ENCODE results near the gene NUMA1. TPM values are rescaled to one million over a fixed set of nuclear protein-coding genes. Genes with fewer than 3 reads are reported as not detected.
A peak's percentile ranks its signal among the peaks of the same experiment; 100 is the strongest.

NUMA1 gene
- total RNA-seq, 1 donor from 2014 or later, result 289 TPM

GRCh38 chr11:72114570-72114969, 34.2 kb upstream of the NUMA1 start:
- H3K27ac ChIP-seq, result no peak overlapping the region
- intact Hi-C loops (cut with DNase I), result loop anchor here (5.0 kb wide), 1 partner anchor 318 kb away; the partner anchor contains the start of gene CLPB
- DNase-seq (ENCODE audit: low spot score in 2 of 2), result no peak
- no peak for TF ChIP-seq CTCF (IDR thresholded peaks at IDR 0.05)
- H3K9me3 ChIP-seq, result no peaks in the 10 kb centered on the region
- no peak overlapping the region for H3K4me3 ChIP-seq
- no peaks in the 10 kb centered on the region for H3K36me3 ChIP-seq
- peaks cover 3 to 10% of the 10 kb centered on the region in 2 donors for H3K4me1 ChIP-seq
- H3K27me3 ChIP-seq, result no peaks in the 10 kb centered on the region

- H3K27me3 ChIP-seq, result no peaks in the 10 kb centered on the region
- peak overlapping the region; percentile 95 to 97 for H3K27ac ChIP-seq
- intact Hi-C loops (cut with DNase I), result loop anchor here (1.0 to 5.0 kb wide), 7 partner anchors 10 to 326 kb away; partner anchors contain the start of genes CLPB, LAMTOR1, LRRC51 and NUMA1
- TF ChIP-seq CTCF (IDR thresholded peaks at IDR 0.05), result no peak
- H3K4me1 ChIP-seq, result peaks cover 3 to 10% of the 10 kb centered on the region in 2 donors
- H3K9me3 ChIP-seq, result no peaks in the 10 kb centered on the region
- H3K4me3 ChIP-seq, result peak overlapping the region; percentile 69 to 77
- no peaks in the 10 kb centered on the region for H3K36me3 ChIP-seq
- no peak for DNase-seq (ENCODE audit: low spot score in 2 of 2)
Observed at GRCh38 chr11:72112978-72113808, 32.9 kb upstream of the NUMA1 start.

- Histone ChIP-seq H3K4me3 (peak within 1 kb of the TSS; percentile 69 to 77), H3K36me3 (no peaks in the 10 kb centered on the region), H3K27me3 (no peaks in the 10 kb centered on the region), H3K9me3 (no peaks in the 10 kb centered on the region), H3K4me1 (peaks cover 3 to 10% of the 10 kb centered on the region in 2 donors), H3K27ac (peak within 1 kb of the TSS; percentile 95 to 97)
- intact Hi-C loops (cut with DNase I), result loop anchor here (1.0 to 5.0 kb wide), 7 partner anchors 9 to 326 kb away; partner anchors contain the start of genes CLPB, LAMTOR1, LRRC51 and NUMA1
- peak; percentile 98 to 100 for DNase-seq (ENCODE audit: low spot score in 2 of 2)
- TF ChIP-seq CTCF (IDR thresholded peaks at IDR 0.05), result no peak
Observed at GRCh38 chr11:72112143-72112977, 32.0 kb upstream of the NUMA1 start, which contains the start of gene ANAPC15. ANAPC15 (minus strand) TSS chr11:72112695; CDS start chr11:72111276, 1,419 bp downstream.

- no peak for DNase-seq (ENCODE audit: low spot score in 2 of 2)
- no peak for TF ChIP-seq CTCF (IDR thresholded peaks at IDR 0.05)
- Histone ChIP-seq H3K4me1 (peaks cover 3 to 10% of the 10 kb centered on the region in 2 donors), H3K4me3 (peak overlapping the region; percentile 69 to 77), H3K27me3 (no peaks in the 10 kb centered on the region), H3K27ac (peak overlapping the region; percentile 95 to 97), H3K36me3 (no peaks in the 10 kb centered on the region), H3K9me3 (no peaks in the 10 kb centered on the region)
- intact Hi-C loops (cut with DNase I), result loop anchor here (1.0 to 5.0 kb wide), 7 partner anchors 8 to 325 kb away; partner anchors contain the start of genes CLPB, LAMTOR1, LRRC51 and NUMA1
Observed at GRCh38 chr11:72111300-72112142, 31.2 kb upstream of the NUMA1 start.

GRCh38 chr11:72105888-72106287, 25.5 kb upstream of the NUMA1 start, which contains the start of gene TOMT:
TOMT (plus strand) TSS chr11:72105924; CDS start chr11:72105952, 28 bp downstream.
- peaks cover 10 to 18% of the 10 kb centered on the region in 2 donors for H3K4me1 ChIP-seq
- intact Hi-C loops (cut with DNase I), result no loop called here
- no peak within 1 kb of the TSS for H3K4me3 ChIP-seq
- H3K27ac ChIP-seq, result no peak within 1 kb of the TSS
- no peak for DNase-seq (ENCODE audit: low spot score in 2 of 2)
- no peak for TF ChIP-seq CTCF (IDR thresholded peaks at IDR 0.05)
- H3K36me3 ChIP-seq, result no peaks in the 10 kb centered on the region
- no peaks in the 10 kb centered on the region for H3K9me3 ChIP-seq
- H3K27me3 ChIP-seq, result no peaks in the 10 kb centered on the region

Data from ascending aorta (tissue), 2 donors.